Measurements from ENCODE around the gene MRPS18C. TPM values are rescaled to one million over a fixed set of nuclear protein-coding genes. Genes with fewer than 3 reads are reported as not detected.

Gene MRPS18C
- polyA plus RNA-seq, 2 of the 4 experiments (the other 2 are of a cell fraction) = 67.4 to 132 TPM

GRCh38 chr4:83449009-83449408 lies 6.8 kb upstream of the MRPS18C start:
- no peak for FAIRE-seq
- Histone ChIP-seq H3K4me2 (no peak overlapping the region), H3K4me3 (no peak overlapping the region), H3K27ac (no peak overlapping the region), H3K9me3 (no peaks in the 10 kb centered on the region), H3K4me1 (peaks cover 3% of the 10 kb centered on the region; the same call in 1 of the 3 replicates)
- TF ChIP-seq RAD21 (conservative IDR thresholded peaks at IDR 0.05 in 1 of 2, IDR thresholded peaks at IDR 0.05 in 1 of 2) = no peak
- no peak for TF ChIP-seq ZFP36 (IDR thresholded peaks at IDR 0.05; ENCODE audit: borderline replicate concordance, partially characterized antibody)
- no peak for TF ChIP-seq HOXB13 (CRISPR knock-in tag; IDR thresholded peaks at IDR 0.05; ENCODE audit: low read depth)
- TF ChIP-seq TFCP2L1 (CRISPR knock-in tag; IDR thresholded peaks at IDR 0.05) = no peak
- no peak for TF ChIP-seq RCOR1 (IDR thresholded peaks at IDR 0.05; ENCODE audit: low read depth, low read length)
- CTCF ChIA-PET = no interaction called here
- 65% methylated on average over 2 of the region's 2 CpGs for WGBS (ENCODE audit: missing lambda C conversion rate)
- no peak for DNase-seq (ENCODE audit: low read depth in 1 of 2, low spot score in 1 of 2)
- POLR2A ChIA-PET = no interaction called here
- no peak for ATAC-seq

GRCh38 chr4:83454686-83455085 lies 1.2 kb upstream of the MRPS18C start:
- CTCF ChIA-PET = no interaction called here
- Histone ChIP-seq H3K4me1 (peaks cover 20% of the 10 kb centered on the region; the same call in 2 of the 3 replicates), H3K27ac (peak overlapping the region; percentile 90 to 92), H3K4me3 (peak overlapping the region; percentile 88), H3K9me3 (no peaks in the 10 kb centered on the region), H3K4me2 (peak overlapping the region; percentile 98)
- no peak for DNase-seq (ENCODE audit: low read depth in 1 of 2, low spot score in 1 of 2)
- TF ChIP-seq ZFP36 (IDR thresholded peaks at IDR 0.05; ENCODE audit: borderline replicate concordance, partially characterized antibody) (no peak), POLR2A (IDR thresholded peaks at IDR 0.05; ENCODE audit: low read length) (no peak), RFX5 (IDR thresholded peaks at IDR 0.05) (no peak), TFCP2L1 (CRISPR knock-in tag; IDR thresholded peaks at IDR 0.05) (no peak), CHD4 (IDR thresholded peaks at IDR 0.05; ENCODE audit: borderline replicate concordance) (no peak), BHLHE40 (IDR thresholded peaks at IDR 0.05; ENCODE audit: low read depth, low read length) (no peak), FOSB (CRISPR knock-in tag; IDR thresholded peaks at IDR 0.05) (no peak), RCOR1 (IDR thresholded peaks at IDR 0.05; ENCODE audit: low read depth, low read length) (no peak), MAX (IDR thresholded peaks at IDR 0.05) (no peak), HMGXB4 (CRISPR knock-in tag; IDR thresholded peaks at IDR 0.05; ENCODE audit: borderline replicate concordance) (no peak), MAFK (IDR thresholded peaks at IDR 0.05; ENCODE audit: partially characterized antibody) (no peak), HOXB5 (CRISPR knock-in tag; IDR thresholded peaks at IDR 0.05) (no peak), PHF8 (IDR thresholded peaks at IDR 0.05; ENCODE audit: borderline replicate concordance, low read depth) (no peak), SREBF2 (IDR thresholded peaks at IDR 0.05) (no peak), FOXS1 (CRISPR knock-in tag; IDR thresholded peaks at IDR 0.05) (no peak), HDAC2 (IDR thresholded peaks at IDR 0.05) (no peak), HOXB13 (CRISPR knock-in tag; IDR thresholded peaks at IDR 0.05; ENCODE audit: low read depth) (no peak), KDM1A (IDR thresholded peaks at IDR 0.05; ENCODE audit: low read depth) (no peak), HEYL (CRISPR knock-in tag; IDR thresholded peaks at IDR 0.05) (no peak), MYC (IDR thresholded peaks at IDR 0.05; ENCODE audit: borderline replicate concordance, low read length) (no peak)
- no peak for ATAC-seq
- 66% methylated on average over 6 of the region's 6 CpGs for WGBS (ENCODE audit: missing lambda C conversion rate)
- FAIRE-seq = no peak
- POLR2A ChIA-PET = interaction anchor here (2.9 kb wide), 1 partner anchor 170 kb away, joined by 13 read pairs; the partner anchor contains the start of gene COQ2

GRCh38 chr4:83456184-83456501 lies 285 bp downstream of the MRPS18C start:
- WGBS (ENCODE audit: missing lambda C conversion rate) = under 1% methylated on average over 7 of the region's 7 CpGs
- ATAC-seq (no peak), DNase-seq (ENCODE audit: low read depth in 1 of 2, low spot score in 1 of 2) (no peak), FAIRE-seq (no peak)
- POLR2A ChIA-PET = interaction anchor here (0.9 to 2.9 kb wide), 4 partner anchors 29 to 172 kb away, joined by 3 to 13 read pairs (median 4); partner anchors contain the start of genes ABRAXAS1 and COQ2
- peak; percentile 71 for TF ChIP-seq KDM5A (IDR thresholded peaks at IDR 0.05)
- TF ChIP-seq CHD2 (IDR thresholded peaks at IDR 0.05; ENCODE audit: low read length, partially characterized antibody) = no peak
- TF ChIP-seq JUN (IDR thresholded peaks at IDR 0.05) = 0 out of 5 replicates have a peak, but pooled peaks of 1 of the 2 experiments have one; percentile 11
- Histone ChIP-seq H3K4me1 (peaks cover 20% of the 10 kb centered on the region; the same call in 2 of the 3 replicates), H3K9me3 (no peaks in the 10 kb centered on the region), H3K4me3 (peak overlapping the region; percentile 88), H3K4me2 (peak overlapping the region; percentile 86), H3K27ac (peak overlapping the region; percentile 90 to 92)
- CTCF ChIA-PET = interaction anchor here (0.8 kb wide), 1 partner anchor 13 kb away, joined by 3 read pairs; no protein-coding TSS in a partner anchor
